B cell (primary cell): ENCODE results near the gene FAR2.

Experiments used
- CTCF ChIP-seq: fragments of 200-600 bp; IDR thresholded peaks from one replicate; pipeline ENCODE4 v1.8.0; 2022; ENCODE audit warnings: antibody characterized with exemption, mild to moderate bottlenecking
- EZH2 ChIP-seq: IDR thresholded peaks from 2 replicates; pipeline ENCODE4 v1.6.1; 2012; ENCODE audit warnings: borderline replicate concordance, low read depth, mild to moderate bottlenecking, moderate library complexity, low read length; ENCODE audit not compliant: insufficient read depth, poor library complexity, severe bottlenecking

- TF ChIP-seq CTCF (no peak), EZH2 (no peak)
Measured at GRCh38 chr12:29238822-29239291, 89.8 kb downstream of the FAR2 start.
